ENCODE results near the gene HSD17B12.

HSD17B12 gene

DNA sequence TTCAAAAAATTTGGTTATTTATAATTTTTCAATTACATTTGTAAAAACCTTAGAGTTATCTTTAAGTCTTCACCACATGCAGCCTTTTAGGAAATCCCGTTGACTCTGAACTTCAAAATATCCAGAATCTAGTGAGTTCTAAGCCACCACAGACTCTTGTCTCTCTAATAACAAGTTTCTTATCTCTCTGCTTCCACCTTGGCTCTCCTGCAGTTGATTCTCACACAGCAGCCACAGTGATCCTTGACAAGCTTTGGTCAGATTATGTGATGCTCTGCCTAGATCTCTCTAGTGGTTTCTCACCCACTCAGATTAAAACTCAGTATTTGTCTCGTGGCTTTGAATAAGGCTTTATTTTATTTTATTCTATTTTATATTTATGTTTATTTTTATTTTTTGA, 8.6 kb downstream of the HSD17B12 start:
- DNase-seq = peak; percentile 82

- DNase-seq = no peak
Measured at GRCh38 chr11:43690929-43691725, 10.6 kb downstream of the HSD17B12 start.

- DNase-seq = no peak
Measured at GRCh38 chr11:43691806-43692205, 11.3 kb downstream of the HSD17B12 start.

- DNase-seq = peak; percentile 16
Measured at GRCh38 chr11:43693069-43693468, 12.5 kb downstream of the HSD17B12 start.

DNA sequence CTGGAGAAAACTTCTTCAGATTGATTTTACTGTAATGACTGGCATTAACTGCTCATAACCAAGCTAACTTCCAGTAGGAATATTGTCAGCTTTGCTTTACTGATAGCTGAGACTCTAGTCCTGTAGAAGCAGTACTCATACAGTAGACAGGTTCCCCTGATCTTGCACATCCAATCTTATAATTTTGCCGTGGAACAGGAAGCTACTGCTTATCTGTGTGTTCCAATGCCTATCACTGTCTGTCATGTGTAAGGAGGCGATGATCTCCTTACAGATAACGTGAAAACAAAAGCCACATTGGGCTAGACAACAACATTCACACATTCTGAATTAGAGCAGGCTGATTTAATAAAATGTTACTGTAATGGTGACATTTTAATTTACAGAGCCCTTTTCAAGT, 13.2 kb downstream of the HSD17B12 start:
- DNase-seq = peak; percentile 76

DNA sequence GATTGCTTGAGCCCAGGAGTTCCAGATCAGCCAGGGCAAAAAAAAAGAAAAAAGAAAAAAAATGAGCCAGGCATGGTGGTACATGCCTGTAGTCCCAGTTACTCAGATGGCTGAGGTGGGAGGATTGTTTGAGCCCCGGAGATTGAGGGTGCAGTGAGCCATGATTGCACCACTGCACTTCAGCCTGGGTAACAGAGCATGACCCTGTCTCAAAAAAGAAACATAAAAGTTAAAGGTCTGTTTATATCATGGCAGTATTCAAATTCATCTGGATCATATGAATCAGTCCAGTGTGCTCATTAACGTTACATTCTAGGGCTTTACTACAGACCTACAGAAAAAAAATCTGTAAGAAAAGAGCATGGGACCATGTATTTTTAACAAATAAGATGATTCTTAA, 13.9 kb downstream of the HSD17B12 start:
- no peak for DNase-seq

DNA sequence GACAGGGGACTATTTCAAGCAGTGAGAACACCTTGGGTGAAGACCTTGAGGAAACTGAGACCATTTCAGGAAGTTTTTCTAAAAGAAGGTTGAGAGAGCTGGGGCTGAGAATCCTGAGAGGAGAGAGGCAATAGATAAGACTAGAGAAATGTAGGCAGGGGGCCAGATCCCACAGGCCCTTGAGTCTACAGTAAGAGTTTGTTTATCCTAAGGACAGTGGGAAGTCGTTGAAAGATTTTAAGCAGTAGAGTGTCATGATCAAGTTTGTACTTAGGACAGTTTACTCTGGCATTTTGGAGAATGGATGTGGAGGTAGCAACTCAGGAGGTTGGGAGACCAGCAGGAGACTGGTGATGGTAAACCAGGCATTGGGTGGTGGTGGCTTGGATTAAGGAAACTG, 17.1 kb downstream of the HSD17B12 start:
- peak; percentile 55 for DNase-seq

GRCh38 chr11:43699870-43700269, 19.3 kb downstream of the HSD17B12 start:
- DNase-seq = peak; percentile 57

GRCh38 chr11:43706631-43707030, 26.1 kb downstream of the HSD17B12 start:
- DNase-seq = no peak

GRCh38 chr11:43708776-43709175, 28.2 kb downstream of the HSD17B12 start:
- peak; percentile 31 for DNase-seq

DNA sequence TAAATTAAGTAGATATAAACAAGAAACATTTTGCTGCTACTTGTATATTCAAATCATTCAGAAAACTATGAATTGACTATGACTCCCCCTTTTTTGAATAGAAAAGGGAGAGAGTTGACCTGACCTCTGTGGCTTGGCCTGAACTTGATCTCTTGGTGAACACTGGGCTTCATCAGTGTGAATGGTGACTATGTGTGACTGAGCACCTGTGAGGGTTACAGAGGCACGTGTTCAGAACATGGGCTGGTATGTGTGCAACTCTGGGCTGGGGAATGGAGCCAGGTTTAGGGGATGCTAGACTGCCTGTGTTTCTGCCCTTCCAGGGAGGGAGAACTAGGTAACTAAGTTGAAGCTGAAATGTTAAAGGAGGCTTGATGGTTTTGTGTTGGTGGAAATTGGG, 29.2 kb downstream of the HSD17B12 start:
- DNase-seq = no peak

DNA sequence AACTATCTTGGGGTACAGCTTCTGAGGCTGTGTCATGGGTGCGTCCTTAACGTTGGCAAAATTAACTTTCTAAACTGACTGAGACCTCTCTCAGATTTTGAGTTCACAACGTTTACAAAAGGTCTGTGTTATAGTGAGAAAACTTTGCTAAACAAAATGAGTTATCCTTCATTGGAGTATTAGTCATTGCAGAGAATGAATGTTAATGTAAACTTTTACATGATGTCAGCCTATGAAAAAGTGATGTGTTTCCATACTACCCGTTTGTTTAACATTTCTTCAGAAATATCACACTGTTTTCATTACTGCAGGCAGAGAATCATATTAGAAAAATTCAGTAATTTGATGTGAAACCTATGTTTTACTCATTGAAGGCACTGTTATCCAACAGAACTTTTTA, 32.1 kb downstream of the HSD17B12 start:
- DNase-seq = no peak

- DNase-seq = peak; percentile 14
Measured at GRCh38 chr11:43718373-43718772, 37.8 kb downstream of the HSD17B12 start.

DNA sequence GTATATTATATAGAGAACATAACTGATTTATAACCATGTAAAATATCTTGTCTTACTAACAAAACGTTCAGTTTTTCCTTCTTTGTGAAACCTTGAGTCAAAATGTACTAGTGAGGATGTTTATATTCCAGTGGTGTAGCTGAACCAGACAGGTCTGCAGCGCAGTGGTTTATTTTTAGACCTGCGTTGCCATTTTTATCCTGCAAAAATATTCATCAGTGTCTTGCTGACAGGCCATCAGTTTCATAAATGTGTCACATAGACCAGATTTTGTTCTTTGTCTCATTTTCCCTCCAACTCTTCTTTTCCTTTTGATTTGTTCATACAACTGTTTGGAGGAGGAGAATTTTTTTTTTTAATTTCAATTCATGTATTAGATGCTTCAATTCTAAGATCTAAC, 43.1 kb downstream of the HSD17B12 start:
- no peak for DNase-seq

GRCh38 chr11:43732225-43732624, 51.7 kb downstream of the HSD17B12 start:
- peak; percentile 83 for DNase-seq

- DNase-seq = no peak
Measured at GRCh38 chr11:43734256-43734655, 53.7 kb downstream of the HSD17B12 start.

GRCh38 chr11:43735115-43735514, 54.6 kb downstream of the HSD17B12 start:
- DNase-seq = no peak

GRCh38 chr11:43735961-43736360, 55.4 kb downstream of the HSD17B12 start:
- DNase-seq = peak; percentile 21

DNA sequence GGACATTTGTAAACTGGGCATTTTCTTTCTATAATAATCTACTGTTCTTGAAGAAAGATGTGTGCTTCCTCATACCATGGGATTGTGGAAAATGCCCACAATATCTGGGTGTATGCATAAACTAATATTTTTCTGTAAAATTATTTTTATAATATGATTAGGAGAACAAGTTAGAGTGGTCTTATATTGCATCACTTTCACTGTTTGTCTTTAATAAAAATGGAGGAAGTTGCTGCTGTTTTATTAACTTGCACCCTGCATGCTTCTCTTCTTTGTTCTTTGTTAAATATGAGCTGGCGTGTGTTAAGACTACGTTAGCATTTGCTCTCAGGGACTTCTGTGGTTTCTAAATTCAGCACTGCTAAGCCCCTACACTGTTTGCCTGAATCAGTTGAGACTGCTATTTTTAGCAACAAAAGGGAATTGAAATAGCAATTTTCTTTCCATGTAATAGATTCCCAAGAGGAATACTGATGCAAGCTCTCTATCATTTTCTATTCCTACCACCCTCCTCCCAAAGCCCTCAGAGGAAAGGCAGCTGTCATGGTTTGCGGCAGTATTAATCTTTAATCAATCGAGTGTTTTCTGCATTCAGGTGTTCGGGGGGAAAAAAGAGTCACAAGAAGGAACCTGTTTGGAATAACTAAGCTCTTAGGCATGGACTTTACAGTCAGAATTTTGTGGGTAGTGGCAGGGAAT, 56.1 kb downstream of the HSD17B12 start:
- peak; percentile 38 for DNase-seq

DNA sequence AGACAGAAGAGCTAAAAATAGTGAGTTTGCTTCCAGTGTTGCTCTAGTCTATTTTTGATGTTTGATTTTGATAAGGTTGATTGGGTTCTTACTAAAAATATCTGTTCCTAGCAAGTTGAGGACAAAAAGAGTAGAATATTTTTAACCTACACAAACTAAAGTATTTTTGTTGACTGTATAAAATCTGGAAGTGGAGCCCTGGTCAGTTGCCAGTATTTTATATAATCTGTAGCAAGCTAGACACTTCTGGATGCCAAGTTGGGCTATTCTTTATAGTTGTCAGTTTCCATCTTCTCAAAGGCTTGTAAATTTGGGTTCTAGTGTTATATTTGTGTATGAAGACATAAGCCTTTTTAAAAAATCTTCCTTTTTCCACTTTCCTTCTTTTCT, 56.7 kb downstream of the HSD17B12 start:
- no peak for DNase-seq

DNA sequence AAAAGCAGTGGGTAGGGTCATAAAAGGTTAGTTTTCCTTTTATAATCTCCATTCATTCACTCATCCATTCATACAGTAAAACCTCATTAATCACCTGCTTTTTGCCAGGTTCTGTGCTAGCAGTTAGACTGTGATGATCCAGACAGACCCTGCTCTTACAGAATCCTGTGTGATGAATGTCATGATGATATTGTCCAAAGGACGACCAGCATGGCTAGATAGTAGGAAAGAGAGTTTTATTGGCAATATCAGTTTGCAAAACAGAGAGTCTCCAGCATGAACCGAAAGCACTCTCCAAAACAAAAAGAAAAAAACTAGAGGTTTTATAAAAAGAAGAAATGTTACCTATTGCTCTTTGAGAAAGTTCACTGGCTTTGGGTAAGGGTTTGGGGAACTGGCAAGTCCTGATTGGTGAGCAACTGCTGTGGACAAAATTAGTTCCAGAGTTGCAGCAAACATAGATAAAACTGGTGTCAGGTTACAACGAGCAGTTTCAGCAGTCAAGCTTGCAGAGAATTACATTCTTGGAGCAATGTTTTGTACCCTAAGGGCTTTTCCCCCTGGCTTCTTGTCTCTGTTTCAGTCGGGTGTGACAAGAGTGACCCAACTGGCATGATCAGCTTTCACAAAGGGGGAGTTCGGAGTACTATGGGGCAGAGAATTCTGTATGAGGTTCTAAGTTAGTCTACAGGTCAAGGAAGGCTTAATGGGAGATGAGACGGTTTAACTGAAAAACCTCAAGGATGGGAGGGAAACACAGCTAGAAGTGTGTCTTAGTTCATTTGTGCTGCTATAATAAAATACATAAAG, 58.3 kb downstream of the HSD17B12 start:
- DNase-seq = peak; percentile 91

GRCh38 chr11:43746670-43747069, 66.1 kb downstream of the HSD17B12 start:
- peak; percentile 91 for DNase-seq

DNA sequence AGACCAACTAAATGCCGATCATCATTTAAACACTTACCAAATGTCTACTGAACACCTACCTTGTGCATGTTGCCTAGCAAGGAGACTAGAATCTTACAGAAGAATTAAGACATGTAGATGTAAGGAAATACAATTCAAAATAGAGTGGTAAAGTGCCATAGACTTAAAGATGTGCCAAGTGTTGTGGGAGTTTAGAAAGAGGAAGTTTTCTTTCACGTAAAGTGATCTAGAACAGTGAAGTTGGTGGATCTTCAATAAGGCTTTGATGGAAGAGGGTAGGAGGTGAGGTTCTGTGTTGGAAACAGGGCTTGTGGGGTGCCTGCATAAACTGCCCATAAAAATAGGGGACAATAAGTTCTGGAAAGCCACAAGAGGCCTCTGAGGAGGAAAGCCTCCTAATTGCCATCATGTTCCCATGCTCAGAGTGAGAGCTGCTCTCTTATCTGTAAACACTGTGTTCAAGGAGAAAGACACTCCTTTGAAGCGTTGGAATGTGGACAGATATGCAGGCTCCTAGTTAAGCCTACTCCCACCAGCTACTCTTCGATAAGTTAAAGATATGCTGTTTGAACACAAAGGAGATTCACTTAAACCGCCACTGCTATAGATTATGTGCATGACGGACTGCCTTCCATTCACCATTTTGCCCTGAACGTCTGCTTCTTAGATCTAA, 66.7 kb downstream of the HSD17B12 start:
- DNase-seq = peak; percentile 92
